ENCODE data around the gene SAMD9L. TPM values are rescaled to one million over a fixed set of nuclear protein-coding genes. Genes with fewer than 3 reads are reported as not detected.

SAMD9L gene
- polyA plus RNA-seq, 1 of the 3 experiments (the other 2 are of a cell fraction) = 1.8 TPM

GRCh38 chr7:93178213-93178612 lies 30.0 kb upstream of the SAMD9L start:
- Histone ChIP-seq H3K4me2 (no peak overlapping the region), H3K4me1 (ENCODE audit: control insufficient read depth in 1 of 2, insufficient read depth in 2 of 2, low read depth in 1 of 2, low read length in 1 of 2) (no peaks in the 10 kb centered on the region), H3F3A (replicated peaks; ENCODE audit: insufficient read depth) (no peaks in the 10 kb centered on the region), H2AFZ (ENCODE audit: low read depth) (no peak overlapping the region), H3K9ac (no peak overlapping the region), H4K20me1 (ENCODE audit: insufficient read depth) (no peaks in the 10 kb centered on the region), H3K9me3 (no peaks in the 10 kb centered on the region), H3K9me2 (no peaks in the 10 kb centered on the region), H3K79me2 (ENCODE audit: insufficient read depth) (no peaks in the 10 kb centered on the region), H3K27me3 (ENCODE audit: insufficient read depth) (peaks cover 31% of the 10 kb centered on the region), H3K36me3 (replicated peaks in 1 of 2; ENCODE audit: control insufficient read depth in 1 of 2, insufficient read depth in 2 of 2, low read length in 1 of 2) (no peaks in the 10 kb centered on the region), H3K27ac (ENCODE audit: low read depth in 2 of 2, low read length in 1 of 2) (no peak overlapping the region), H3K4me3 (ENCODE audit: low read depth in 2 of 2, low read length in 1 of 2) (no peak overlapping the region)
- TF ChIP-seq ELF1 (IDR thresholded peaks at IDR 0.05) (no peak), SIN3A (IDR thresholded peaks at IDR 0.05; ENCODE audit: borderline replicate concordance, low read depth, low read length) (no peak), RAD21 (IDR thresholded peaks at IDR 0.05; ENCODE audit: low read length) (peak; percentile 68), MAX (IDR thresholded peaks at IDR 0.05; ENCODE audit: low read depth) (no peak), SMC3 (IDR thresholded peaks at IDR 0.05; ENCODE audit: low read depth, low read length) (peak; percentile 21), RFX5 (IDR thresholded peaks at IDR 0.05; ENCODE audit: low read length) (no peak)
- TF ChIP-seq, protein P1, sequence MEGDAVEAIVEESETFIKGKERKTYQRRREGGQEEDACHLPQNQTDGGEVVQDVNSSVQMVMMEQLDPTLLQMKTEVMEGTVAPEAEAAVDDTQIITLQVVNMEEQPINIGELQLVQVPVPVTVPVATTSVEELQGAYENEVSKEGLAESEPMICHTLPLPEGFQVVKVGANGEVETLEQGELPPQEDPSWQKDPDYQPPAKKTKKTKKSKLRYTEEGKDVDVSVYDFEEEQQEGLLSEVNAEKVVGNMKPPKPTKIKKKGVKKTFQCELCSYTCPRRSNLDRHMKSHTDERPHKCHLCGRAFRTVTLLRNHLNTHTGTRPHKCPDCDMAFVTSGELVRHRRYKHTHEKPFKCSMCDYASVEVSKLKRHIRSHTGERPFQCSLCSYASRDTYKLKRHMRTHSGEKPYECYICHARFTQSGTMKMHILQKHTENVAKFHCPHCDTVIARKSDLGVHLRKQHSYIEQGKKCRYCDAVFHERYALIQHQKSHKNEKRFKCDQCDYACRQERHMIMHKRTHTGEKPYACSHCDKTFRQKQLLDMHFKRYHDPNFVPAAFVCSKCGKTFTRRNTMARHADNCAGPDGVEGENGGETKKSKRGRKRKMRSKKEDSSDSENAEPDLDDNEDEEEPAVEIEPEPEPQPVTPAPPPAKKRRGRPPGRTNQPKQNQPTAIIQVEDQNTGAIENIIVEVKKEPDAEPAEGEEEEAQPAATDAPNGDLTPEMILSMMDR (IDR thresholded peaks at IDR 0.05) = peak; percentile 51
- DNase-seq = peak; percentile 3
- WGBS (ENCODE audit: low lambda C conversion rate) = 3% methylated on average over 3 of the region's 3 CpGs
- POLR2A ChIA-PET = no interaction called here
- CTCF ChIA-PET = interaction anchor here (1.0 to 1.4 kb wide), 3 partner anchors 49 to 54 kb away, joined by 3 to 7 read pairs (median 4); partner anchors contain the start of gene VPS50

DNA sequence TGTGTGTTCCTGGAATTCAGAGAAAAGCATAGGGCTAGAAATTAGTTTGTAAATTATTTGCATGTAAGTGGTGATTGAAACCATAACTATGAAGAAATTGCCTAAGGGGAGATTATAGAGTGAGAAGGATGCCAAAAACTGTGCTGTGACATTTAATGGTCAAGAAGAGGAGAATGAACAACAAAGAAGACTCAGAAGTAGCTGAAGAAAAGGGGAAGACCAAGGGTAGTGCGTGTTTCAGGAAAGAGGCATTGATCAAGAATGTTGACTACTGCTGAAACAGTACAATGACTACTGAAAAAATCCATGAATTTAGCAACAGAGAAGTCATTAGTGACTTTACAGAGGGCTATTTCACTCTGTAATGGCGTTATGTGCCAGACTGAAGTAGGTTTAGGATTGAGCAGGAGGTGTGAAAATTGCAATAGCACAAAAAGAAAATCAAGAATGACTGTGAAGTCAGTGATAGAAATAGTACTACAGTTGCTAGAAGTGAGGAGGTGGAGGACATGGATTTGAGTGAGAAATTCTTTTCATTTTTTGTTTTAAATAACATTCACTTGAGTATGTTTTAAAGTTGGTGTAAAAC lies 28.9 kb upstream of the SAMD9L start:
- Histone ChIP-seq H3K27me3 (ENCODE audit: insufficient read depth) (peaks cover 31% of the 10 kb centered on the region), H3K9me3 (peaks cover under 1% of the 10 kb centered on the region; the same call in 1 of the 2 replicates), H3K27ac (ENCODE audit: low read depth in 2 of 2, low read length in 1 of 2) (no peak overlapping the region), H3K79me2 (ENCODE audit: insufficient read depth) (no peaks in the 10 kb centered on the region), H3K4me1 (ENCODE audit: control insufficient read depth in 1 of 2, insufficient read depth in 2 of 2, low read depth in 1 of 2, low read length in 1 of 2) (no peaks in the 10 kb centered on the region), H3F3A (replicated peaks; ENCODE audit: insufficient read depth) (no peaks in the 10 kb centered on the region), H3K4me3 (ENCODE audit: low read depth in 2 of 2, low read length in 1 of 2) (no peak overlapping the region), H3K9ac (no peak overlapping the region), H4K20me1 (ENCODE audit: insufficient read depth) (no peaks in the 10 kb centered on the region), H2AFZ (ENCODE audit: low read depth) (no peak overlapping the region), H3K36me3 (replicated peaks in 1 of 2; ENCODE audit: control insufficient read depth in 1 of 2, insufficient read depth in 2 of 2, low read length in 1 of 2) (no peaks in the 10 kb centered on the region), H3K4me2 (no peak overlapping the region), H3K9me2 (no peaks in the 10 kb centered on the region)
- TF ChIP-seq CHD2 (IDR thresholded peaks at IDR 0.05; ENCODE audit: low read length, partially characterized antibody) (no peak), EZH2phosphoT487 (IDR thresholded peaks at IDR 0.05; ENCODE audit: borderline replicate concordance, low read depth) (no peak), YY1 (IDR thresholded peaks at IDR 0.05; ENCODE audit: low read depth) (no peak), SMC3 (IDR thresholded peaks at IDR 0.05; ENCODE audit: low read depth, low read length) (no peak), FOXJ3 (CRISPR knock-in tag; IDR thresholded peaks at IDR 0.05) (no peak), TAF1 (IDR thresholded peaks at IDR 0.05; ENCODE audit: borderline replicate concordance, low read depth, low read length) (no peak), RAD21 (IDR thresholded peaks at IDR 0.05; ENCODE audit: low read length) (no peak)
- TF ChIP-seq, protein P2, sequence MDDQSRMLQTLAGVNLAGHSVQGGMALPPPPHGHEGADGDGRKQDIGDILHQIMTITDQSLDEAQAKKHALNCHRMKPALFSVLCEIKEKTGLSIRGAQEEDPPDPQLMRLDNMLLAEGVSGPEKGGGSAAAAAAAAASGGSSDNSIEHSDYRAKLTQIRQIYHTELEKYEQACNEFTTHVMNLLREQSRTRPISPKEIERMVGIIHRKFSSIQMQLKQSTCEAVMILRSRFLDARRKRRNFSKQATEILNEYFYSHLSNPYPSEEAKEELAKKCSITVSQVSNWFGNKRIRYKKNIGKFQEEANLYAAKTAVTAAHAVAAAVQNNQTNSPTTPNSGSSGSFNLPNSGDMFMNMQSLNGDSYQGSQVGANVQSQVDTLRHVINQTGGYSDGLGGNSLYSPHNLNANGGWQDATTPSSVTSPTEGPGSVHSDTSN (IDR thresholded peaks at IDR 0.05) = no peak
- TF ChIP-seq, protein P1 (IDR thresholded peaks at IDR 0.05) = no peak
- TF ChIP-seq, protein P3, sequence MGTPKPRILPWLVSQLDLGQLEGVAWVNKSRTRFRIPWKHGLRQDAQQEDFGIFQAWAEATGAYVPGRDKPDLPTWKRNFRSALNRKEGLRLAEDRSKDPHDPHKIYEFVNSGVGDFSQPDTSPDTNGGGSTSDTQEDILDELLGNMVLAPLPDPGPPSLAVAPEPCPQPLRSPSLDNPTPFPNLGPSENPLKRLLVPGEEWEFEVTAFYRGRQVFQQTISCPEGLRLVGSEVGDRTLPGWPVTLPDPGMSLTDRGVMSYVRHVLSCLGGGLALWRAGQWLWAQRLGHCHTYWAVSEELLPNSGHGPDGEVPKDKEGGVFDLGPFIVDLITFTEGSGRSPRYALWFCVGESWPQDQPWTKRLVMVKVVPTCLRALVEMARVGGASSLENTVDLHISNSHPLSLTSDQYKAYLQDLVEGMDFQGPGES (IDR thresholded peaks at IDR 0.05; ENCODE audit: low read depth, low read length) = no peak
- ChIA-PET CTCF (interaction anchor here (1.0 to 1.8 kb wide), 2 partner anchors 51 to 200 kb away, joined by 3 to 5 read pairs; no protein-coding TSS in a partner anchor), POLR2A (no interaction called here)
- WGBS (ENCODE audit: low lambda C conversion rate) = 7% methylated on average over 2 of the region's 2 CpGs
- DNase-seq = no peak

All from SK-N-SH (cell line).